GM12878 (cell line): Measurements from ENCODE around the gene DNAJC16.

ENCODE experiments used
- CEBPB ChIP-seq, 2 experiments: fragments of 150-350 bp in 1 of 2; IDR thresholded peaks; 2 replicates each; pipeline ENCODE4 v1.6.1; 2012 to 2014; ENCODE audit warnings: low read depth in 2 of 2, low read length in 2 of 2, borderline replicate concordance in 1 of 2, inconsistent platforms in 1 of 2
- DPF2 ChIP-seq: fragments of 450-650 bp; IDR thresholded peaks from 2 replicates; pipeline ENCODE4 v1.6.1; 2017; ENCODE audit warnings: mild to moderate bottlenecking
- EZH2 ChIP-seq: IDR thresholded peaks from 2 replicates; pipeline ENCODE4 v1.6.1; 2012; ENCODE audit warnings: low read depth, mild to moderate bottlenecking, control low read depth, inconsistent platforms, low read length, borderline replicate concordance; ENCODE audit not compliant: control insufficient read depth
- MXI1 ChIP-seq: fragments of 150-350 bp; IDR thresholded peaks from 2 replicates; pipeline ENCODE4 v1.6.1; 2011; ENCODE audit warnings: low read depth, mild to moderate bottlenecking, inconsistent platforms, low read length, improper control_type of control experiment
- MYC ChIP-seq: IDR thresholded peaks from 2 replicates; pipeline ENCODE4 v1.6.1; 2011; ENCODE audit warnings: mild to moderate bottlenecking, low read length, moderate library complexity, inconsistent platforms; ENCODE audit not compliant: insufficient read depth, insufficient replicate concordance, insufficient read length, severe bottlenecking
- POLR2AphosphoS5 ChIP-seq: IDR thresholded peaks from 2 replicates; pipeline ENCODE4 v1.6.1; 2011; ENCODE audit warnings: mild to moderate bottlenecking, low read length, inconsistent platforms
- SMAD5 ChIP-seq: IDR thresholded peaks from 2 replicates; pipeline ENCODE4 v1.6.1; 2016; ENCODE audit warnings: antibody characterized with exemption, low read depth
- SUPT20H ChIP-seq: IDR thresholded peaks from 2 replicates; pipeline ENCODE4 v1.6.1; 2011; ENCODE audit warnings: low read depth, mild to moderate bottlenecking, low read length, moderate library complexity, borderline replicate concordance; ENCODE audit not compliant: control insufficient read depth
- TBL1XR1 ChIP-seq: IDR thresholded peaks from 2 replicates; pipeline ENCODE4 v1.6.1; 2012; ENCODE audit warnings: low read depth, low read length, improper control_type of control experiment
- ZNF207 ChIP-seq: fragments of 450-650 bp; IDR thresholded peaks from 2 replicates; pipeline ENCODE4 v1.6.1; 2014; ENCODE audit warnings: antibody characterized with exemption, mild to moderate bottlenecking, borderline replicate concordance
- TF ChIP-seq, protein P1 (sequence below), 3 experiments: IDR thresholded peaks in 2 of 3; conservative IDR thresholded peaks in 1 of 3; 2 replicates each; pipeline ENCODE4 v1.5.1; 2011; ENCODE audit warnings: low read depth in 3 of 3, low read length in 3 of 3, mild to moderate bottlenecking in 3 of 3, control low read depth in 2 of 3, moderate library complexity in 2 of 3, inconsistent platforms in 1 of 3, mixed read lengths in 1 of 3; ENCODE audit not compliant: control insufficient read depth in 2 of 3, insufficient read depth in 1 of 3; ENCODE audit errors: extremely low read depth in 1 of 3
- TF ChIP-seq, protein P2 (sequence below): IDR thresholded peaks from 2 replicates; pipeline ENCODE4 v1.6.1; 2011; ENCODE audit warnings: low read depth, low read length, improper control_type of control experiment, borderline replicate concordance

DNA sequence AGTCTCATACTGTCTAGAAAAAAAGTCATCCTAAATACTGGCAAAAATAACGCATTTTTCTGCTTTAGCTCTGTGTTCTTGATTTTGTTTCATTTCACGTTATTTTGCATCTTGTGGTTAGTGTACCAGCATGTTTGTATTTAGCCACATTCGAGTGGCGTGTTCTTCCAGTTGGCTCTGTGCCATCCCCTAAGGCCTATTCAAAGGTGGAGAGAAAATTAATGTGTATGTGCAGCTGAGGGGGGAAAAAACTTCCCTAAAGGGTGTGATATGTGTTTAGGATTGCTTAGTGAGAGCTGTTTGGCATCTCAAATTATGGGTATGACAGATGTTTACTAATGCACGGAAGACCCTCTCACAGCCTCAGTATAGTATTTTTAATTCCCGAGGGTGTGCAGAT is 12.1 kb downstream of the DNAJC16 start:
- TF ChIP-seq, protein P1, sequence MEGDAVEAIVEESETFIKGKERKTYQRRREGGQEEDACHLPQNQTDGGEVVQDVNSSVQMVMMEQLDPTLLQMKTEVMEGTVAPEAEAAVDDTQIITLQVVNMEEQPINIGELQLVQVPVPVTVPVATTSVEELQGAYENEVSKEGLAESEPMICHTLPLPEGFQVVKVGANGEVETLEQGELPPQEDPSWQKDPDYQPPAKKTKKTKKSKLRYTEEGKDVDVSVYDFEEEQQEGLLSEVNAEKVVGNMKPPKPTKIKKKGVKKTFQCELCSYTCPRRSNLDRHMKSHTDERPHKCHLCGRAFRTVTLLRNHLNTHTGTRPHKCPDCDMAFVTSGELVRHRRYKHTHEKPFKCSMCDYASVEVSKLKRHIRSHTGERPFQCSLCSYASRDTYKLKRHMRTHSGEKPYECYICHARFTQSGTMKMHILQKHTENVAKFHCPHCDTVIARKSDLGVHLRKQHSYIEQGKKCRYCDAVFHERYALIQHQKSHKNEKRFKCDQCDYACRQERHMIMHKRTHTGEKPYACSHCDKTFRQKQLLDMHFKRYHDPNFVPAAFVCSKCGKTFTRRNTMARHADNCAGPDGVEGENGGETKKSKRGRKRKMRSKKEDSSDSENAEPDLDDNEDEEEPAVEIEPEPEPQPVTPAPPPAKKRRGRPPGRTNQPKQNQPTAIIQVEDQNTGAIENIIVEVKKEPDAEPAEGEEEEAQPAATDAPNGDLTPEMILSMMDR (IDR thresholded peaks at IDR 0.05 in 2 of 3, conservative IDR thresholded peaks at IDR 0.05 in 1 of 3; ENCODE audit: control insufficient read depth in 2 of 3, extremely low read depth in 1 of 3, insufficient read depth in 1 of 3, low read depth in 3 of 3, low read length in 3 of 3): no peak
- TF ChIP-seq SUPT20H (no peak), CEBPB (IDR thresholded peaks at IDR 0.05; ENCODE audit: borderline replicate concordance in 1 of 2, low read depth in 2 of 2, low read length in 2 of 2) (no peak), EZH2 (no peak), POLR2AphosphoS5 (no peak), MXI1 (no peak), DPF2 (no peak), TBL1XR1 (no peak), ZNF207 (no peak), SMAD5 (no peak), MYC (no peak)
- TF ChIP-seq, protein P2, sequence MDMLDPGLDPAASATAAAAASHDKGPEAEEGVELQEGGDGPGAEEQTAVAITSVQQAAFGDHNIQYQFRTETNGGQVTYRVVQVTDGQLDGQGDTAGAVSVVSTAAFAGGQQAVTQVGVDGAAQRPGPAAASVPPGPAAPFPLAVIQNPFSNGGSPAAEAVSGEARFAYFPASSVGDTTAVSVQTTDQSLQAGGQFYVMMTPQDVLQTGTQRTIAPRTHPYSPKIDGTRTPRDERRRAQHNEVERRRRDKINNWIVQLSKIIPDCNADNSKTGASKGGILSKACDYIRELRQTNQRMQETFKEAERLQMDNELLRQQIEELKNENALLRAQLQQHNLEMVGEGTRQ: no peak
